Dendritic cell treated with granulocyte-macrophage colony-stimulating factor and Interleukin-4, amounts not matched to agents 40 ng/mL and 50 ng/mL, for 4 days (primary cell): ENCODE results near the gene EDDM13.

ENCODE experiments used
- H3K27ac Mint-ChIP-seq: one replicate; pipeline ENCODE4 v1.8.0; 2022; ENCODE audit warnings: mild to moderate bottlenecking, mixed read lengths
- H3K27me3 Mint-ChIP-seq: one replicate; pipeline ENCODE4 v1.8.0; 2022; ENCODE audit warnings: mild to moderate bottlenecking, mixed read lengths
- H3K36me3 Mint-ChIP-seq: one replicate; pipeline ENCODE4 v1.8.0; 2022; ENCODE audit warnings: low read depth, mixed read lengths
- H3K4me1 Mint-ChIP-seq: one replicate; pipeline ENCODE4 v1.8.0; 2022; ENCODE audit warnings: low read depth, mixed read lengths
- H3K4me3 Mint-ChIP-seq: one replicate; pipeline ENCODE4 v1.8.0; 2022; ENCODE audit warnings: mild to moderate bottlenecking, moderate library complexity, mixed read lengths
- H3K9me3 Mint-ChIP-seq: one replicate; pipeline ENCODE4 v1.8.0; 2022; ENCODE audit warnings: mixed read lengths
- intact Hi-C: fragments of 100-400 bp; cut with micrococcal nuclease; formaldehyde crosslinking; loops from one replicate; pipeline ENCODE4 v1.15.0; 2022

EDDM13 gene

GRCh38 chr19:56270676-56271075 lies 1.9 kb upstream of the EDDM13 start:
- H3K36me3 Mint-ChIP-seq, result peaks cover 15% of the 10 kb centered on the region
- H3K27ac Mint-ChIP-seq, result peak overlapping the region; percentile 80
- H3K9me3 Mint-ChIP-seq, result no peaks in the 10 kb centered on the region
- no peak overlapping the region for H3K4me3 Mint-ChIP-seq
- H3K4me1 Mint-ChIP-seq, result peaks cover 38% of the 10 kb centered on the region
- no peaks in the 10 kb centered on the region for H3K27me3 Mint-ChIP-seq
- intact Hi-C loops, result no loop called here

GRCh38 chr19:56271151-56271550 lies 1.4 kb upstream of the EDDM13 start:
- Mint-ChIP-seq H3K27me3 (no peaks in the 10 kb centered on the region), H3K4me1 (peaks cover 38% of the 10 kb centered on the region), H3K27ac (peak overlapping the region; percentile 80), H3K36me3 (peaks cover 20% of the 10 kb centered on the region), H3K4me3 (no peak overlapping the region), H3K9me3 (no peaks in the 10 kb centered on the region)
- intact Hi-C loops, result no loop called here

GRCh38 chr19:56273563-56274117 lies 1.1 kb downstream of the EDDM13 start:
- Mint-ChIP-seq H3K36me3 (peaks cover 30% of the 10 kb centered on the region), H3K9me3 (no peaks in the 10 kb centered on the region), H3K4me3 (no peak overlapping the region), H3K27me3 (no peaks in the 10 kb centered on the region), H3K4me1 (peaks cover 38% of the 10 kb centered on the region), H3K27ac (no peak overlapping the region)
- intact Hi-C loops, result no loop called here

- Mint-ChIP-seq H3K36me3 (peaks cover 26% of the 10 kb centered on the region), H3K27me3 (no peaks in the 10 kb centered on the region), H3K9me3 (no peaks in the 10 kb centered on the region), H3K4me3 (no peak overlapping the region), H3K4me1 (peaks cover 20% of the 10 kb centered on the region), H3K27ac (peak overlapping the region; percentile 43)
- intact Hi-C loops, result no loop called here
Observed at GRCh38 chr19:56282809-56283208, 10.3 kb downstream of the EDDM13 start.

- Mint-ChIP-seq H3K4me3 (no peak overlapping the region), H3K27me3 (no peaks in the 10 kb centered on the region), H3K36me3 (peaks cover 33% of the 10 kb centered on the region), H3K27ac (no peak overlapping the region), H3K4me1 (peaks cover 20% of the 10 kb centered on the region), H3K9me3 (no peaks in the 10 kb centered on the region)
- intact Hi-C loops, result no loop called here
Observed at GRCh38 chr19:56284746-56285145, 12.2 kb downstream of the EDDM13 start.

- Mint-ChIP-seq H3K27ac (no peak overlapping the region), H3K36me3 (peaks cover 69% of the 10 kb centered on the region), H3K9me3 (no peaks in the 10 kb centered on the region), H3K27me3 (no peaks in the 10 kb centered on the region), H3K4me3 (no peak overlapping the region), H3K4me1 (peaks cover 6% of the 10 kb centered on the region)
- intact Hi-C loops, result no loop called here
Observed at GRCh38 chr19:56290104-56290503, 17.6 kb downstream of the EDDM13 start.

- Mint-ChIP-seq H3K9me3 (no peaks in the 10 kb centered on the region), H3K4me3 (no peak overlapping the region), H3K4me1 (peaks cover 6% of the 10 kb centered on the region), H3K27ac (no peak overlapping the region), H3K27me3 (no peaks in the 10 kb centered on the region), H3K36me3 (peaks cover 81% of the 10 kb centered on the region)
- intact Hi-C loops, result no loop called here
Observed at GRCh38 chr19:56291867-56292266, 19.3 kb downstream of the EDDM13 start.

- no peaks in the 10 kb centered on the region for H3K27me3 Mint-ChIP-seq
Observed at GRCh38 chr19:56294549-56294948, 22.0 kb downstream of the EDDM13 start.

GRCh38 chr19:56295531-56296455 lies 23.2 kb downstream of the EDDM13 start:
- Mint-ChIP-seq H3K4me3 (no peak overlapping the region), H3K36me3 (peaks cover 72% of the 10 kb centered on the region), H3K27me3 (no peaks in the 10 kb centered on the region), H3K9me3 (no peaks in the 10 kb centered on the region), H3K27ac (no peak overlapping the region), H3K4me1 (peaks cover 8% of the 10 kb centered on the region)
- intact Hi-C loops, result no loop called here

More at GRCh38 chr19:56294549-56294948, 22.0 kb downstream of the EDDM13 start:
- Mint-ChIP-seq H3K4me3 (no peak overlapping the region), H3K36me3 (peaks cover 71% of the 10 kb centered on the region), H3K9me3 (no peaks in the 10 kb centered on the region), H3K4me1 (peaks cover 6% of the 10 kb centered on the region), H3K27ac (no peak overlapping the region)
- intact Hi-C loops, result no loop called here

GRCh38 chr19:56297010-56297409 lies 24.5 kb downstream of the EDDM13 start:
- H3K4me1 Mint-ChIP-seq, result peaks cover 18% of the 10 kb centered on the region
- intact Hi-C loops, result no loop called here
- H3K36me3 Mint-ChIP-seq, result peaks cover 78% of the 10 kb centered on the region

GRCh38 chr19:56299688-56300087 lies 27.1 kb downstream of the EDDM13 start:
- peaks cover 19% of the 10 kb centered on the region for H3K9me3 Mint-ChIP-seq
- intact Hi-C loops, result loop anchor here (10.0 kb wide), 1 partner anchor 45 kb away; no protein-coding TSS in a partner anchor
- peaks cover 14% of the 10 kb centered on the region for H3K4me1 Mint-ChIP-seq
- H3K36me3 Mint-ChIP-seq, result peaks cover 80% of the 10 kb centered on the region
- H3K27ac Mint-ChIP-seq, result no peak overlapping the region
- no peaks in the 10 kb centered on the region for H3K27me3 Mint-ChIP-seq
- H3K4me3 Mint-ChIP-seq, result no peak overlapping the region

More at GRCh38 chr19:56297010-56297409, 24.5 kb downstream of the EDDM13 start:
- Mint-ChIP-seq H3K4me3 (no peak overlapping the region), H3K27ac (no peak overlapping the region), H3K9me3 (peaks cover 8% of the 10 kb centered on the region), H3K27me3 (no peaks in the 10 kb centered on the region)

GRCh38 chr19:56301155-56301554 lies 28.6 kb downstream of the EDDM13 start:
- Mint-ChIP-seq H3K27me3 (no peaks in the 10 kb centered on the region), H3K27ac (peak overlapping the region; percentile 65), H3K36me3 (peaks cover 80% of the 10 kb centered on the region), H3K4me3 (no peak overlapping the region), H3K4me1 (peaks cover 19% of the 10 kb centered on the region), H3K9me3 (peaks cover 19% of the 10 kb centered on the region)
- intact Hi-C loops, result loop anchor here (10.0 kb wide), 1 partner anchor 46 kb away; no protein-coding TSS in a partner anchor

- intact Hi-C loops, result loop anchor here (10.0 kb wide), 1 partner anchor 47 kb away; no protein-coding TSS in a partner anchor
- H3K27ac Mint-ChIP-seq, result peak overlapping the region; percentile 65
- H3K4me1 Mint-ChIP-seq, result peaks cover 19% of the 10 kb centered on the region
- peaks cover 19% of the 10 kb centered on the region for H3K9me3 Mint-ChIP-seq
- H3K4me3 Mint-ChIP-seq, result no peak overlapping the region
- peaks cover 75% of the 10 kb centered on the region for H3K36me3 Mint-ChIP-seq
- H3K27me3 Mint-ChIP-seq, result no peaks in the 10 kb centered on the region
Observed at GRCh38 chr19:56301886-56302620, 29.5 kb downstream of the EDDM13 start.

GRCh38 chr19:56304243-56304642 lies 31.7 kb downstream of the EDDM13 start:
- Mint-ChIP-seq H3K27ac (no peak overlapping the region), H3K4me1 (peaks cover 19% of the 10 kb centered on the region), H3K27me3 (no peaks in the 10 kb centered on the region), H3K4me3 (no peak overlapping the region), H3K36me3 (peaks cover 83% of the 10 kb centered on the region), H3K9me3 (peaks cover 19% of the 10 kb centered on the region)
- intact Hi-C loops, result loop anchor here (10.0 kb wide), 1 partner anchor 49 kb away; no protein-coding TSS in a partner anchor
